Measurements from ENCODE around the gene ZNF423. TPM values are rescaled to one million over a fixed set of nuclear protein-coding genes. Genes with fewer than 3 reads are reported as not detected.

ZNF423 gene
- total RNA-seq, 4 donors from 2014 or later: 0.72 to 5.9 (median 1.1) TPM

DNA sequence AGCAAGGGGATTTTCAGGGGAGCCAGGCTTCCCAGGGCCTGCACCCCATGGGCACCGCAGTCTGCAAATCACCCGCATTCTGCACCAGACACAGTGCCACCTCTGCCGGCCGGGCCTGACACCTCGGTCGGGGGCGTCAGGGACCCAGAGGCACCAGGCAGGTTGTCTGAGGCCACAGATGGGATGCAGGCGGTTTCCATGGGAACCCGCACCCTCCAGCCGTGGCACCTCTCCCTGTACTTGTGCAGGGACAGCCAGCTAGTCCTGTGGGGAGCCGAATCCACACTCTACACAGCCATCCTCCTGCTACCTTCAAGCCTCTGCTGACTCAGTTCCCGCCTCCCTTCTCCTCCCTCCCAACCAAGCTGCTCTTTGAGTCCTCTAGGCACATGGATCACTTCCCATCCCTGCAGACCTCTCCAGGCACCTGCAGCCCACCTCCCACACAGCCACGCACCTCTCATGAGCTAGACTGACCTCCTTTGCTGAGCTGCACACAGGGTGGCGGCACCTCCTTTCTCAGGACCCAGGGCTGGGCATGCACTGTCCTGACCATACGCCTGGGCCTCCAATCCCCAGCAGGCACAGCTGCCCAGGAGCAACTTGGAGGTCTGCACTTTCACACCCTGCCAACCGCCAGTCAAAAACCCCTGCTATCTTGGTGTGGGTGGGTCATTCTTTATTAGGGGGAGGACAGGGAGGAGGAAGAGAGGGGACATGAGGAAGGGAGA, 362.9 kb downstream of the ZNF423 start:
- H3K4me1 ChIP-seq: peaks cover 0 to 13% (median 9%) of the 10 kb centered on the region in 3 donors
- intact Hi-C loops (cut with DNase I): loop anchor here (10.0 kb wide), 1 partner anchor 102 kb away; no protein-coding TSS in a partner anchor
- H3K27ac ChIP-seq: no peak overlapping the region
- no peak overlapping the region for H3K4me3 ChIP-seq
- WGBS, 2 donors: 92 to 99% methylated on average over 5 to 7 of the region's 16 CpGs
- peaks cover 0 to 13% (median 0%) of the 10 kb centered on the region in 4 donors for H3K27me3 ChIP-seq
- no peaks in the 10 kb centered on the region for H3K36me3 ChIP-seq
- no peaks in the 10 kb centered on the region for H3K9me3 ChIP-seq
- TF ChIP-seq POLR2A (IDR thresholded peaks at IDR 0.05): no peak
- TF ChIP-seq, protein P1, sequence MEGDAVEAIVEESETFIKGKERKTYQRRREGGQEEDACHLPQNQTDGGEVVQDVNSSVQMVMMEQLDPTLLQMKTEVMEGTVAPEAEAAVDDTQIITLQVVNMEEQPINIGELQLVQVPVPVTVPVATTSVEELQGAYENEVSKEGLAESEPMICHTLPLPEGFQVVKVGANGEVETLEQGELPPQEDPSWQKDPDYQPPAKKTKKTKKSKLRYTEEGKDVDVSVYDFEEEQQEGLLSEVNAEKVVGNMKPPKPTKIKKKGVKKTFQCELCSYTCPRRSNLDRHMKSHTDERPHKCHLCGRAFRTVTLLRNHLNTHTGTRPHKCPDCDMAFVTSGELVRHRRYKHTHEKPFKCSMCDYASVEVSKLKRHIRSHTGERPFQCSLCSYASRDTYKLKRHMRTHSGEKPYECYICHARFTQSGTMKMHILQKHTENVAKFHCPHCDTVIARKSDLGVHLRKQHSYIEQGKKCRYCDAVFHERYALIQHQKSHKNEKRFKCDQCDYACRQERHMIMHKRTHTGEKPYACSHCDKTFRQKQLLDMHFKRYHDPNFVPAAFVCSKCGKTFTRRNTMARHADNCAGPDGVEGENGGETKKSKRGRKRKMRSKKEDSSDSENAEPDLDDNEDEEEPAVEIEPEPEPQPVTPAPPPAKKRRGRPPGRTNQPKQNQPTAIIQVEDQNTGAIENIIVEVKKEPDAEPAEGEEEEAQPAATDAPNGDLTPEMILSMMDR (IDR thresholded peaks at IDR 0.05): no peak
- DNase-seq: no peak

- DNase-seq: no peak
- TF ChIP-seq, protein P1 (IDR thresholded peaks at IDR 0.05): peak; percentile 76 to 92 (median 78)
- TF ChIP-seq POLR2A (IDR thresholded peaks at IDR 0.05): no peak
- Histone ChIP-seq H3K4me1 (peaks cover 0 to 13% (median 9%) of the 10 kb centered on the region in 3 donors), H3K4me3 (peak overlapping the region; percentile 6 to 59 (median 37)), H3K27ac (peak overlapping the region in 3 of 4 donors; percentile 10 to 42 (median 29)), H3K27me3 (peaks cover 0 to 13% (median 0%) of the 10 kb centered on the region in 4 donors), H3K9me3 (no peaks in the 10 kb centered on the region), H3K36me3 (no peaks in the 10 kb centered on the region)
- 19 to 26% methylated on average over 6 to 8 of the region's 62 CpGs for WGBS, 2 donors
- intact Hi-C loops (cut with DNase I): loop anchor here (10.0 kb wide), 1 partner anchor 103 kb away; no protein-coding TSS in a partner anchor
Measured at GRCh38 chr16:49491771-49492761, 363.8 kb downstream of the ZNF423 start.

DNA sequence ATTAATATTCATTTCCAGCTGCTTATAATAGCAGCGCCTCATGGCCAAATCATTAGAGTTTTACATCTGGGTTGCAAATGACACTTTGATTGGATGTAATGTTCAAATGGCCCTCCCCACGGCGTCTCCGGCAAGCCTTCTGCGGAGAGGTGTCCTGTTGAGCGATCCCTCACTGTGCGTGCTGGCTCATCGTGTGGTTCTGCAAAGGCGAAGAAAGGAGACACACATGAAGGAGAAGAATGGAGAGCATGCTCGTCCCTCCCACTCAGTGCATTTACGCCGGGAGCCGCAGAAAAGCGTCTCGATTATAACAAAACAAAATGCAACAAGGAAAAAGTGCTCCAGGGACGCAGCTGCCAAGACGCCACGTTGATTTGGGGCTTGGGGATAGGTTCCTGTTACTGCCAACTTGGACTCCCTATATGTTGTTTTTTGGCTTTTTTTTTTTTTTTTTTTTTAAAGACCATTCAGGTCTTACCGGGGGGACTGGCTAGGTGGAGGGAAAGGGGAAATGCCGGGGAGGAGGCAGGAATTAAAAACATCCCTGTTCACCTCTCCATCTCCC, 364.7 kb downstream of the ZNF423 start:
- 67 to 81% methylated on average over 14 to 18 of the region's 20 CpGs for WGBS, 2 donors
- H3K27ac ChIP-seq: no peak overlapping the region
- H3K4me3 ChIP-seq: peak overlapping the region in 1 of 4 donors; percentile 59
- H3K27me3 ChIP-seq: peaks cover 0 to 13% (median 0%) of the 10 kb centered on the region in 4 donors
- TF ChIP-seq, protein P1 (IDR thresholded peaks at IDR 0.05): no peak
- no peak for TF ChIP-seq POLR2A (IDR thresholded peaks at IDR 0.05)
- H3K4me1 ChIP-seq: peaks cover 0 to 13% (median 9%) of the 10 kb centered on the region in 3 donors
- no peaks in the 10 kb centered on the region for H3K9me3 ChIP-seq
- no peak for DNase-seq
- H3K36me3 ChIP-seq: no peaks in the 10 kb centered on the region
- intact Hi-C loops (cut with DNase I): loop anchor here (10.0 kb wide), 1 partner anchor 104 kb away; no protein-coding TSS in a partner anchor

- TF ChIP-seq POLR2A (IDR thresholded peaks at IDR 0.05): no peak
- TF ChIP-seq, protein P1 (IDR thresholded peaks at IDR 0.05): no peak
- H3K4me1 ChIP-seq: peaks cover 0 to 13% (median 9%) of the 10 kb centered on the region in 3 donors
- intact Hi-C loops (cut with DNase I): loop anchor here (10.0 kb wide), 1 partner anchor 104 kb away; no protein-coding TSS in a partner anchor
- peaks cover 0 to 13% (median 0%) of the 10 kb centered on the region in 4 donors for H3K27me3 ChIP-seq
- WGBS, 2 donors: 76 to 91% methylated on average over 4 to 6 of the region's 8 CpGs
- no peak overlapping the region for H3K27ac ChIP-seq
- H3K9me3 ChIP-seq: no peaks in the 10 kb centered on the region
- H3K36me3 ChIP-seq: no peaks in the 10 kb centered on the region
- DNase-seq: no peak
- no peak overlapping the region for H3K4me3 ChIP-seq
Measured at GRCh38 chr16:49490321-49490705, 365.6 kb downstream of the ZNF423 start.
